ENCODE results near the gene C22orf23.

The C22orf23 gene

DNA sequence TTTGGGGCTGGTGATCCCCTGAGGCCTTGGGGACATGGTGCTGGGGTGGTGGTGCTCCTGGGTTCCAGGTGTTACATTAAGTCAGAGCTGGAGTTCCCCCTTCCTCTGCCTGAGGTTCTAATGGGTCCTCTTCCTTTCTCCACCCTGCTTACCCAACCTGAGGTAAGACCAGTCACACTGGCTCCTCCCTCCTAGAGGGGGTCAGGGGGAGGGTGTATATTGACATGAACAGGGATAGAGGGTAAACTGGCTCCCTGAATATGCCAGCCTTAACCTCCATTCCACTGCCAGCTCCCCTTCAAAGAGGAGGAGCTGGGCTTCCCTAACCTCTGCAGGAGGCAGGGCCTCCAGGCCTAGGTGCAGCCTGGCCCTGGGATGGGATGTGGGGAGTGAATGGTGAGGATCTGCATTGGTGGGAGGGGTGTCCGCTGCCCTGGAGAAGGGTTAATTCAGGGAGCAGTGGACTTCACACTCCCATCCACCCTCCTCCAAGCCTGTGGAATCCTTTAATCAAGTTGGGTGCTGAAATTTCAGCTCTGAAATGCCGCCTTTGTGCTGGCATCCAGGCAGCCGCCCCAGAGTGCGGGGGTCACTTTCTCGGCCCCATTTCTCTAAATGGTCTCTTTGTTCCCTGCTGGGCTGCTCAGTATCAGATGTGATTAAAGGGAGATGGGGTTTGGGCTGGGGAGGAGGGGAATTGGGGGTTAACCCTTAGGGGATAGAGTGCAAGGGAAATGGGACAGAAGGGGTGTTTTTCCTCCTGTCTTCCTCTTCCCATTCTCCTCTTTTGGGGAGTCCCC lies 15.3 kb upstream of the C22orf23 start:
- DNase-seq (ENCODE audit: extremely low spot score), result no peak
- TF ChIP-seq, protein P1, sequence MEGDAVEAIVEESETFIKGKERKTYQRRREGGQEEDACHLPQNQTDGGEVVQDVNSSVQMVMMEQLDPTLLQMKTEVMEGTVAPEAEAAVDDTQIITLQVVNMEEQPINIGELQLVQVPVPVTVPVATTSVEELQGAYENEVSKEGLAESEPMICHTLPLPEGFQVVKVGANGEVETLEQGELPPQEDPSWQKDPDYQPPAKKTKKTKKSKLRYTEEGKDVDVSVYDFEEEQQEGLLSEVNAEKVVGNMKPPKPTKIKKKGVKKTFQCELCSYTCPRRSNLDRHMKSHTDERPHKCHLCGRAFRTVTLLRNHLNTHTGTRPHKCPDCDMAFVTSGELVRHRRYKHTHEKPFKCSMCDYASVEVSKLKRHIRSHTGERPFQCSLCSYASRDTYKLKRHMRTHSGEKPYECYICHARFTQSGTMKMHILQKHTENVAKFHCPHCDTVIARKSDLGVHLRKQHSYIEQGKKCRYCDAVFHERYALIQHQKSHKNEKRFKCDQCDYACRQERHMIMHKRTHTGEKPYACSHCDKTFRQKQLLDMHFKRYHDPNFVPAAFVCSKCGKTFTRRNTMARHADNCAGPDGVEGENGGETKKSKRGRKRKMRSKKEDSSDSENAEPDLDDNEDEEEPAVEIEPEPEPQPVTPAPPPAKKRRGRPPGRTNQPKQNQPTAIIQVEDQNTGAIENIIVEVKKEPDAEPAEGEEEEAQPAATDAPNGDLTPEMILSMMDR (IDR thresholded peaks at IDR 0.05; ENCODE audit: control extremely low read depth, extremely low read depth, low read depth, missing control alignments), result no peak
- CTCF ChIA-PET, result interaction anchor here (1.0 to 2.2 kb wide), 4 partner anchors 8 to 151 kb away, joined by 3 to 8 read pairs (median 6); no protein-coding TSS in a partner anchor
- POLR2A ChIA-PET, result no interaction called here

DNA sequence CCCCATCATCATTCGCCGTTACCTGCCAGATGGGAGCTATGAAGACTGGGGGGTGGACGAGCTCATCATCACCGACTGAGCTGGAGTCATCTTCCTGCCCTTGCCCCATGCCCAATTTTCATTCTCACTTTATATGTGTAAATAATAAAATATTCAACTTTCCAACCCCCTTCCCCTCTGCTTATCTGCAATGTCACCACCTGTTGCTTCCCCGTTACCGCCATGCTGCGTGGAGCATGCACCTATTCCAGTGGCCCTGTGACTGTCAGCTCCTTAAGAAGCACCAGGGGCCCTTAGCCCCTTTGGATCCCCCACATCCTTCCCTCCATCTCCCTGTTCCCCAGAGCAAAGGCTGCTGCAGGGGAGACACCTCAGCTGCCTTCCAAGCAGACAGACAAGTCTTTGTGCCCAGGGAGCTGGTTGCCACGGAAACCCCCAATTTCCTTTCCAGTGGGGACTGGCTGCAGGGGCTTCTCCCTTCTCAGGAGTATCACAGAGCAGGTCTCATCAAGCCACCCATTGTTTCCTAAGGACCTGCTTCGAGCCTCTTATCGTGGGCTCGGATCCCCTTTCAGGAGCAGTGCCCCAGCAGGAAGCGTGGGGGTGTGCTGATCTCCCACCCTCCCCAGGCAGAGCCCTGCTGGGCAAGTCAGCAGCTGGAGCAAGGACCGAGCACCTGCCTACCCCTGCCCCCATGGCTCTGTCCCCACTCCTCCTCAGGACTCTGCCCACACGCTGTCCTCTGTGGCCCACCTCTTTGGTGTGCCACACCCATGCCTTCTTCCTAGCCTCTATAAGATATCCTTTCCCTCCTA lies 14.4 kb upstream of the C22orf23 start:
- no peak for DNase-seq (ENCODE audit: extremely low spot score)
- POLR2A ChIA-PET, result no interaction called here
- CTCF ChIA-PET, result interaction anchor here (1.0 to 4.1 kb wide), 6 partner anchors 9 to 406 kb away, joined by 3 to 59 read pairs (median 4); no protein-coding TSS in a partner anchor
- TF ChIP-seq, protein P1 (IDR thresholded peaks at IDR 0.05; ENCODE audit: control extremely low read depth, extremely low read depth, low read depth, missing control alignments), result no peak

DNA sequence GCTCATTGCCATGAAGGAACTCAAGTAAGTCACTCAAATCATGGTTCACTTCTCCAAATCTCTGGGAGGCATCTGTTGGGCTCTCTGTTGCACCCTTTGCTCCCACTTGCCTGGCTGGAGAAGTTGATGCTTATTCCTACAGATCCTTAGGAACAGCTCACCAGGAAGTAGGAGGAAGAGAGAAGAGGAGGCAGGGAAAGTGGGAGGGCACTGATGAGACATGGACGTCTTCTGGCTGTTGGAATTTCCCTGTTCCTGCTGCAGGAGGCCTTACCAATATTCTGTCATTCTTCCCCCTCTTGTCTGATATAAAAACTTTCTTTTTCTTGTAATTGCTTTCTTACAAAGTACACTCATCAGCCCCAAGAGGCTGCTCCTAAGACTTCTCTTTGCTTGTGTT lies 13.7 kb upstream of the C22orf23 start:
- TF ChIP-seq, protein P1 (IDR thresholded peaks at IDR 0.05; ENCODE audit: control extremely low read depth, extremely low read depth, low read depth, missing control alignments), result no peak
- POLR2A ChIA-PET, result no interaction called here
- no peak for DNase-seq (ENCODE audit: extremely low spot score)
- CTCF ChIA-PET, result interaction anchor here (1.2 to 4.4 kb wide), 5 partner anchors 9 to 405 kb away, joined by 3 to 59 read pairs (median 11); partner anchors contain the start of genes C22orf23 and POLR2F

DNA sequence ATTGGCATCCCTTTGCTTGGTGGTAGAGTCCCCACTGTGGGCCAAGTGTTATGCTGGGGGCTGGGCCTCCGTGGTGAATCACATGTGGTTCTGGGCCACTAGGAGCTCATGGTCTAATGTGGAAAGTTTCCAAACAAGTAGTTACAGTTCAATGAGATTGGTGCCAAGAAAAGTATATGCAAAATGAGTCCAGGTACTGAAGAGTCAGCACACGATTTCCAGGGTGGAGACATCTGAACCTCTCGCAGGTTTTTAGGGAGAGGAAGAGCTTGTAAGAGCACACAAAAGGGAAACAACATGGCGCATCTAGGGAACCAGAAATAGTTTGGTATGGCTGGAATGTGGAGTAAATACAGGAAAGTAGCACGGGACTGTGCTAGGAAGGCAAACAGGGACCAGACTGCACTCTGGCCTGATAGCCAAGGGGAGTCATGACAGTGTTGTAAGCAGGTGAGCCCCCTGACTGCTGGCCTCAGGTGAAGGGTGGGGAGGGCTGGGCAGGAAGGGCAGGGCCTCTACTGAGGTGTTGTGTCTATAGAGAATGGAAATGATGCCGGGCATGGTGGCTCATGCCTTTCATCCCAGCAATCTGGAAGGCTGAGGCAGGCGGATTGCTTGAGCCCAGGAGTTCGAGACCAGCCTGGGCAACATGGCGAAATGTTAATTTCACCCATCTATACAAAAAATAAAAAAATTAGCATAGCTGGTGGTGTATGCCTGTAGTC lies 12.7 kb upstream of the C22orf23 start:
- POLR2A ChIA-PET, result no interaction called here
- TF ChIP-seq, protein P1 (IDR thresholded peaks at IDR 0.05; ENCODE audit: control extremely low read depth, extremely low read depth, low read depth, missing control alignments), result no peak
- DNase-seq (ENCODE audit: extremely low spot score), result no peak
- CTCF ChIA-PET, result interaction anchor here (0.6 to 4.4 kb wide), 34 partner anchors 7 to 399 kb away, joined by 3 to 59 read pairs (median 4); partner anchors contain the start of genes C22orf23, MICALL1, PDXP and POLR2F

DNA sequence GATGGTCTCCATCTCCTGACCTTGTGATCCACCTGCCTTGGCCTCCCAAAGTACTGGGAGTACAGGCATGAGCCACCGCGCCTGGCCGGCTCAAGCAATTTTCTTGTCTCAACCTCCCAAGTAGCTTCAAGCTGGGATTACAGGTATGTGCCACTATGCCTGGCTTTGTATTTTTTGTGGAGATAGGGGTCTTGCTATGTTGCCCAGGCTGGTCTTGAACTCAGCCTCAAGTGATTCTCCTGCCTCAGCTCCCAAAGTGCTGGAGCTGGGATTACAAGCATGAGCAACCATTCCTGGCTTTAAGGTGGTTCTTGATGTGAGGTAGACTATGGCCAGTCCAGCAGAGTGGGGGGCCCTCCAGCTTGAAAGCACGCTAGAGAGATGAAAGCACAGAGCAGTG lies 7.7 kb upstream of the C22orf23 start:
- CTCF ChIA-PET, result interaction anchor here (0.9 to 1.6 kb wide), 3 partner anchors 32 to 143 kb away, joined by 3 to 4 read pairs (median 3); no protein-coding TSS in a partner anchor
- POLR2A ChIA-PET, result no interaction called here
- TF ChIP-seq, protein P1 (IDR thresholded peaks at IDR 0.05; ENCODE audit: control extremely low read depth, extremely low read depth, low read depth, missing control alignments), result no peak
- no peak for DNase-seq (ENCODE audit: extremely low spot score)
